H4 (cell line): Measurements from ENCODE around the gene C10orf90. TPM values are rescaled to one million over a fixed set of nuclear protein-coding genes. Genes with fewer than 3 reads are reported as not detected.
"Not testable (repeated sequence)": the region's sequence is repeated elsewhere in the genome, so short reads cannot be mapped to it uniquely, and the experiment has no call there.

ENCODE experiments used
- DNase-seq: peaks from one replicate; pipeline ENCODE4 v3.0.0-alpha.2; 2015; ENCODE audit warnings: low spot score
- total RNA-seq: library from RNA; depleted of rRNA; stranded (reverse); fragments of >200 nt; shearing (Covaris generic); gene quantifications from 2 replicates; pipeline ENCODE4 v1.2.3, GENCODE V29; 2014; rRNA removed

The C10orf90 gene
- total RNA-seq, 1 experiment from 2014 or later: 0.19 TPM

GRCh38 chr10:126391192-126391885 is 279.2 kb downstream of the C10orf90 start:
- no peak for DNase-seq

- no peak for DNase-seq
These were observed 280.2 kb downstream of the C10orf90 start for GRCh38 chr10:126390324-126390723.

- DNase-seq: no peak
These were observed 282.3 kb downstream of the C10orf90 start, which contains the start of gene ADAM12 for GRCh38 chr10:126387931-126388911. Gene ADAM12, minus strand, starts transcription at chr10:126388477. Its CDS starts 332 bp downstream, at chr10:126388145.

- peak; percentile 18 for DNase-seq
These were observed 283.2 kb downstream of the C10orf90 start for GRCh38 chr10:126387041-126387921.

GRCh38 chr10:126384269-126384873 is 286.1 kb downstream of the C10orf90 start:
- no peak for DNase-seq

GRCh38 chr10:126380352-126381076 is 290.0 kb downstream of the C10orf90 start:
- no peak for DNase-seq

GRCh38 chr10:126379166-126379565 is 291.3 kb downstream of the C10orf90 start:
- DNase-seq: not testable (repeated sequence)

GRCh38 chr10:126376956-126377355 is 293.5 kb downstream of the C10orf90 start:
- DNase-seq: peak; percentile 31

GRCh38 chr10:126375926-126376554 is 294.5 kb downstream of the C10orf90 start:
- DNase-seq: peak; percentile 32

GRCh38 chr10:126375299-126375698 is 295.2 kb downstream of the C10orf90 start:
- DNase-seq: no peak

Other genes with a start within 250 kb of the C10orf90 start
- 28.9 and 34.4 TPM in 2 replicates for gene DOCK1, start 234.7 kb upstream of the C10orf90 start, total RNA-seq